Heart left ventricle (tissue), 13 donors: ENCODE results near the gene TRIP13.
"Not testable (repeated sequence)": the region's sequence is repeated elsewhere in the genome, so short reads cannot be mapped to it uniquely, and the experiment has no call there.

Experiments used
- CTCF ChIP-seq, 12 donors: fragments of 200-600 bp; sonication (generic) in 4 of 12; IDR thresholded peaks; one replicate each; pipeline versions ENCODE4 v1.5.0 to v1.8.0; 2018 to 2022; ENCODE audit warnings: antibody characterized with exemption in 12 of 12, mild to moderate bottlenecking in 5 of 12
- POLR2A ChIP-seq, 2 donors: fragments of 450-650 bp; IDR thresholded peaks; one replicate each; pipeline ENCODE4 v1.6.1; 2017; ENCODE audit warnings: antibody characterized with exemption in 2 of 2, mild to moderate bottlenecking in 2 of 2, moderate library complexity in 2 of 2
- donor health status: ischemic (EF 13 %, LVEDD 7.1; RV severe dilation, severe dysfunction).
- donor health status: DM: no; HTN: yes; CAD: no.
- donor health status: DM: no; HTN: no; CAD: no.
- donor health status: ischemic (EF 25% LVEDD 6.9; RV normal size, moderate dysfunction).
- donor health status: ischemic (EF 25% LVEDD 5.7; RV mildly dilated, moderate dysfunction).
- donor health status: ischemic (EF 35%, LVEDD 5.7; RV mildly dilated, moderate dysfunction).
- donor health status: nonischemic (EF 11% LVEDD 7.7; RV severe dilation, severe dysfunction).
- donor health status: DM: yes; HTN: yes; CAD: no.
- donor health status: PGD.
- donor health status: ischemic (EF 29% LVEDD 5.4; RV normal size, mild dysfunction).
- donor health status: nonischemic (EF 23%, LVEDD 6.1; RV moderate dilation, normal function).

DNA sequence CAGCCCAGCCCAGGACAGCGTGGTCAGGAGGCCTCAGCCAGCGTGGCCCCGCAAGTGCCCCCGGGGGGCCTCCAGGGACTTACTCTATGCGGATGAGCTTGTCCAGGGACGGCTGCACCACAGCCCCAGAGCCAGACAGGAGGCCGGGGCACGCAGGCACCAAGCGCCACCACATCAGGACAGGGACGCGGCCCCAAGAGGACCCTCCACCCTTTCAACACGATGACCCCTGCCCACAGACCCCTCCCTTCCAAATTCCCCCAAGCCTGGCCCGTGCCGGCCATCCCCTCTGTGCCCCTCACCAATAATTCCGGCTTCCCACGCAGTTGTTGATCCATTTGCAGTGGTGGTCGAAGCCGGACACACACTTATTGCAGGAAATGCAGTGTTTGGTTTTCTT is 45.5 kb upstream of the TRIP13 start:
- not testable (repeated sequence) for TF ChIP-seq CTCF, POLR2A (IDR thresholded peaks at IDR 0.05)
